Activated CD4-positive, alpha-beta T cell treated with anti-CD3 and anti-CD28 coated beads, Interleukin-2, Interleukin-4, amounts not matched to agents 100 ng/mL and 50 ng/mL, durations not matched to agents 16 hours and 8 hours (primary cell): ENCODE results near the gene ZNF35.
A peak's percentile ranks its signal among the peaks of the same experiment; 100 is the strongest.
"Not testable (repeated sequence)": the region's sequence is repeated elsewhere in the genome, so short reads cannot be mapped to it uniquely, and the experiment has no call there.

ENCODE experiments used
- DNase-seq: peaks from one replicate; pipeline ENCODE4 v3.0.0-alpha.2; 2020; ENCODE audit warnings: low spot score

Gene ZNF35

GRCh38 chr3:44648564-44649229 lies at the start of gene ZNF35:
ZNF35 (plus strand) TSS chr3:44648732; CDS start chr3:44651068, 2,336 bp downstream.
- peak; percentile 41 for DNase-seq

- DNase-seq: no peak
These were observed 46.8 kb upstream of the ZNF35 start for GRCh38 chr3:44601749-44602148.

GRCh38 chr3:44612678-44613077 lies 35.9 kb upstream of the ZNF35 start:
- no peak for DNase-seq

GRCh38 chr3:44624749-44625480 lies 23.6 kb upstream of the ZNF35 start, which contains the start of gene ZNF197:
ZNF197 (plus strand) TSS chr3:44625036; CDS start chr3:44629155, 4,119 bp downstream.
- peak; percentile 66 for DNase-seq

- DNase-seq: no peak
These were observed 19.8 kb upstream of the ZNF35 start for GRCh38 chr3:44628716-44629115.

GRCh38 chr3:44632193-44632592 lies 16.3 kb upstream of the ZNF35 start:
- no peak for DNase-seq

- no peak for DNase-seq
These were observed 6.2 kb upstream of the ZNF35 start for GRCh38 chr3:44642337-44642736.

- DNase-seq: no peak
These were observed 5.5 kb upstream of the ZNF35 start for GRCh38 chr3:44643024-44643423.

GRCh38 chr3:44647771-44648170 lies 761 bp upstream of the ZNF35 start:
- DNase-seq: no peak

- DNase-seq: no peak
These were observed 1.2 kb downstream of the ZNF35 start for GRCh38 chr3:44649709-44650108.

- no peak for DNase-seq
These were observed 5.5 kb downstream of the ZNF35 start for GRCh38 chr3:44654039-44654438.

- DNase-seq: no peak
These were observed 10.5 kb downstream of the ZNF35 start for GRCh38 chr3:44659015-44659414.

- DNase-seq: no peak
These were observed 10.9 kb downstream of the ZNF35 start for GRCh38 chr3:44659434-44659833.

GRCh38 chr3:44661189-44661588 lies 12.7 kb downstream of the ZNF35 start:
- no peak for DNase-seq

GRCh38 chr3:44665173-44665572 lies 16.6 kb downstream of the ZNF35 start:
- no peak for DNase-seq

- DNase-seq: no peak
These were observed 17.8 kb downstream of the ZNF35 start for GRCh38 chr3:44666346-44666745.

GRCh38 chr3:44669760-44670159 lies 21.2 kb downstream of the ZNF35 start:
- no peak for DNase-seq

GRCh38 chr3:44673466-44673865 lies 24.9 kb downstream of the ZNF35 start:
- DNase-seq: not testable (repeated sequence)

- no peak for DNase-seq
These were observed 25.7 kb downstream of the ZNF35 start for GRCh38 chr3:44674211-44674610.

- DNase-seq: no peak
These were observed 30.1 kb downstream of the ZNF35 start for GRCh38 chr3:44678480-44679116.

- no peak for DNase-seq
These were observed 32.5 kb downstream of the ZNF35 start for GRCh38 chr3:44680921-44681455.

GRCh38 chr3:44682182-44682896 lies 33.8 kb downstream of the ZNF35 start:
- no peak for DNase-seq
